Purkinje cell (primary cell): Measurements from ENCODE around the gene CDC25C. TPM values are rescaled to one million over a fixed set of nuclear protein-coding genes. Genes with fewer than 3 reads are reported as not detected.

Experiments
- polyA plus RNA-seq: library from polyadenylated mRNA; unstranded; fragments of >200 nt; fragmentation: Nextera tagmentation; gene quantifications from 2 replicates; pipeline ENCODE4 v1.2.1, GENCODE V29; 2014

Gene CDC25C
- polyA plus RNA-seq = not detected in 2 replicates

GRCh38 chr5:138331449-138332368 lies at the start of gene CDC25C:
Gene CDC25C (minus strand): TSS chr5:138331804. CDS start chr5:138331180, 624 bp downstream.

GRCh38 chr5:138352071-138352721 lies 20.6 kb upstream of the CDC25C start, which contains the start of gene KDM3B:
Gene KDM3B (plus strand): TSS chr5:138352685. CDS start chr5:138352796, 111 bp downstream.

GRCh38 chr5:138337685-138338410 lies 6.2 kb upstream of the CDC25C start, which contains the start of gene FAM53C:
Gene FAM53C (plus strand): TSS chr5:138338266. CDS start chr5:138341336, 3,070 bp downstream.

GRCh38 chr5:138274189-138274853 lies 57.3 kb downstream of the CDC25C start, which contains the start of gene GFRA3:
Gene GFRA3 (minus strand): TSS chr5:138274621. CDS start chr5:138274424, 197 bp downstream.

Other genes starting within 250 kb of the CDC25C start
- not detected in 2 replicates for gene WNT8A, start 247.8 kb downstream of the CDC25C start, polyA plus RNA-seq
- 113 and 125 TPM in 2 replicates for gene NME5, start 192.4 kb downstream of the CDC25C start, polyA plus RNA-seq
- 95.1 and 95.2 TPM in 2 replicates for gene BRD8, start 153.2 kb downstream of the CDC25C start, polyA plus RNA-seq
- gene KIF20A, start 152.7 kb downstream of the CDC25C start, polyA plus RNA-seq = 0.17 TPM in 1 of 2 replicates, not detected in the other
- 110 and 113 TPM in 2 replicates for gene CDC23, start 118.5 kb downstream of the CDC25C start, polyA plus RNA-seq
- gene GFRA3, start 57.2 kb downstream of the CDC25C start, polyA plus RNA-seq = 2.5 and 6.5 TPM in 2 replicates
- gene FAM53C, start 6.5 kb upstream of the CDC25C start, polyA plus RNA-seq = 2.0 and 6.3 TPM in 2 replicates
- 18.6 and 23.9 TPM in 2 replicates for gene KDM3B, start 20.9 kb upstream of the CDC25C start, polyA plus RNA-seq
- gene REEP2, start 107.3 kb upstream of the CDC25C start, polyA plus RNA-seq = 42.0 and 65.2 TPM in 2 replicates
- 0.17 and 19.6 TPM in 2 replicates for gene EGR1, start 133.7 kb upstream of the CDC25C start, polyA plus RNA-seq
- 34.8 and 38.8 TPM in 2 replicates for gene ETF1, start 211.4 kb upstream of the CDC25C start, polyA plus RNA-seq
- gene HSPA9, start 243.6 kb upstream of the CDC25C start, polyA plus RNA-seq = 208 TPM in 2 replicates